ENCODE results near the gene C19orf25.
"Not testable (repeated sequence)": the region's sequence is repeated elsewhere in the genome, so short reads cannot be mapped to it uniquely, and the experiment has no call there.

C19orf25 gene

GRCh38 chr19:1511318-1512317 lies 32.6 kb upstream of the C19orf25 start:
- no peak for DNase-seq

GRCh38 chr19:1510807-1511206 lies 31.8 kb upstream of the C19orf25 start:
- DNase-seq: no peak

GRCh38 chr19:1510442-1510806 lies 31.4 kb upstream of the C19orf25 start:
- no peak for DNase-seq

GRCh38 chr19:1509602-1510441 lies 30.8 kb upstream of the C19orf25 start:
- no peak for DNase-seq

GRCh38 chr19:1508507-1508856 lies 29.5 kb upstream of the C19orf25 start:
- no peak for DNase-seq

DNA sequence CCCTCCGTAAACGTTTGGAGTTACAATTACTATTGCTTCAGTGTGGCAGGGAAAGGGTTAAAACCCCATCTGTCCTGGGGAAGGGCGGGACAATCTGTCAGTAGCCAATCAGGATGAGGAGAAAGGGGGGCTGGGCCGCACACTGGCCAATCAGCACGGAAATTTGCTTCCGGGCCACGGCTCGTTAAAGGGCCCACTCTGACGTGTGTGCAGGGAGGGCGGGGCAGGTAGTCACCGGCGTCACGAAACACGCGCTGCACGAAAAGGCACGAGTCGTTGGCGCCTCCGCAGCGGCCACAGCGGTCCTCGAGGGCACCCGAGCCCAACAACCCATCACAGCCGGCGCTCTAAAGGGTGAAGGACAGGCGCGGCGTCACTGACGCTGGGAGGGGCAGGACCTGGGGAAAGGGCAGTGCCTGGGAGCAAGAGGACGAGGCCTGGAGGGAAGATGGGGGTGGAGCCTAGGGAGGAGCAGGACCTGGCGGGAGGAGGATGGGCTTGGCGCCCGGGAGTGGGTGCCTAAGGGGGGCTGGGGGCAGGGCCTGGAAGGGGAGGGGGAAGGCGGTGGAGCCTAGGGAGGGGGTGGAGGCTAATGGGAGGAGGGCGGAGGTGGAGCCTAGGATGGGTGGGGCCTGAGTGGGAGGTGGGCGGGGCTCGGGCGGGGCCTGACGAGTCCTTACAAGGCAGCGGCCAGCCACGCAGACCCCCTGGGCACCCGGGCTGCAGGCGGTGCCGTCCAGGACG lies 28.9 kb upstream of the C19orf25 start:
- DNase-seq: peak; percentile 95

- DNase-seq: no peak
These were observed 28.2 kb upstream of the C19orf25 start for GRCh38 chr19:1507192-1507660.

GRCh38 chr19:1505991-1506881 lies 27.2 kb upstream of the C19orf25 start:
- no peak for DNase-seq

GRCh38 chr19:1505012-1505411 lies 26.0 kb upstream of the C19orf25 start:
- no peak for DNase-seq

DNA sequence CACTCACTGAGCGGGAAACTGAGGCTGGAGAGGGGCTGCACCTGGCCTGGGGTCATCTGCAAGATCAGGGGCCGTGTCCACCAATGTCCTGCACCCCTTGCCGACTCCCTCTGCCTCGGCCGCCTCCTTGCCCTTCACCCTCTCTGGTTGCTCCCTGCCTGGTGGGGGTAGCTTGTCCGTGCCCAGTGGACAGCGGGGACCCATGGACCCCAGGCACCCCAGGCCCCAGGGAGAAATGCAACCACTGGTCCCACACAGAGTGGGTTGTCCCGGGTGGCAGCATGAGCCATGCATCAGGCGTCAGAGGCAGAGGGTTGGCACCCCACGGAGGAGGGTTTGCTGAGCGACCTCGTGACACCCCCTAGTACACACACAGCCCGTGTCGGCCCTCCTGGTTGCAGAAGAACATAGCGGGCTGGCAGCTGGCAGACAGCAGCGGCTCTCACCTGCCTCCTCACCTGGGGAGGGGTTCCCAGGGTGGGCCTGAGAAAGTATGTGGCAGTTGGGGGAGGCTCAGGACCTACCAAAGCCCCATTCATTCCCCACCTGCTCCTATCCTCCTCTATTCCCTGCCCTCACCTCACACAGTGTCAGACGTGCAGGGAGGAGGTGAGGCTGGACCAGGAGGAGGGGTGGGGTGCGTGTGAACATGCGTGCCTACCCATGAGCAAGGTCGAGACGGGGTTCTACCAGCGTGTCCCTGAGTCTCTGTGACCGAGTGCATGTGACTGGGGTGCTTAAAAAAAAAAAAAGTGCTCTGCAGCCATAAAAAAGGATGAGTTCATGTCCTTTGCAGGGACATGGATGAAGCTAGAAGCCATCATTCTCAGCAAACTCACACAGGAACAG lies 25.1 kb upstream of the C19orf25 start:
- no peak for DNase-seq

- peak; percentile 21 for DNase-seq
These were observed 24.3 kb upstream of the C19orf25 start for GRCh38 chr19:1503089-1503924.

- no peak for DNase-seq
These were observed 23.5 kb upstream of the C19orf25 start for GRCh38 chr19:1502433-1503088.

DNA sequence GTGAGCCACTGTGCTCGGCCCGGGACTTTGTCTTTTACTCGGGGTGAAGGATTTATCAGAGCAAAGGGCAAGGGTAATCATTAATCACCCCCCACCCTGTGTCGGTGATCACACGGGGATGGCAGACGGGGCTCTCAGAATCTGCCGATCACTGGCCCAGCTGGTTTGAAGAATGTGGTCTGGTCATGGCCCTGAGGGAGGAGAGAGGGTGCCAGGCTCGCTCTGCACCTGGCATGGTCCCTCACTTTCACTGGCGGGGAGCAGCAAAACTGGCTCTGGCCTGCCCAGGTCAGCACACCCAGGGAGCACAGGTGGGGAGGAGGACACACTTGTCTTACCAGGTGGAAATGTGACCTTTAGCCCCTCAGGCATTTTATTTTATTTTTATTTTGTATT lies 22.2 kb upstream of the C19orf25 start:
- no peak for DNase-seq

DNA sequence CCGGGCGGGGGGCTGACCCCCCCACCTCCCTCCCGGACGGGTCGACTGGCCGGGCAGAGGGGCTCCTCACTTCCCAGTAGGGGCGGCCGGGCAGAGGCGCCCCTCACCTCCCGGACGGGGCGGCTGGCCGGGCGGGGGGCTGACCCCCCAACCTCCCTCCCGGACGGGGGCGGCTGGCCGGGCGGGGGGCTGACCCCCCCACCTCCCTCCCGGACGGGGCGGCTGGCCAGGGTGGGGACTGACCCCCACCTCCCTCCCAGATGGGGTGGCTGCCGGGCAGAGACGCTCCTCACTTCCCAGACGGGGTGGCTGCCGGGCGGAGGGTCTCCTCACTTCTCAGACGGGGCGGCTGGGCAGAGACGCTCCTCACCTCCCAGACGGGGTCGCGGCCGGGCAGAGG lies 20.2 kb upstream of the C19orf25 start:
- DNase-seq: not testable (repeated sequence)

GRCh38 chr19:1497578-1498235 lies 18.7 kb upstream of the C19orf25 start:
- no peak for DNase-seq

- DNase-seq: no peak
These were observed 17.9 kb upstream of the C19orf25 start for GRCh38 chr19:1496714-1497577.

GRCh38 chr19:1495799-1496713 lies 17.0 kb upstream of the C19orf25 start:
- no peak for DNase-seq

Measured in fibroblast of upper back skin (primary cell).